SU-DHL-6 (cell line): ENCODE results near the gene DPAGT1.

Experiments
- H2AFZ ChIP-seq: fragments of 200-600 bp; sonication (generic); 2 replicates; pipeline ENCODE4 v1.6.1; 2014; ENCODE audit warnings: low read depth, mild to moderate bottlenecking, moderate library complexity, mixed read lengths, antibody characterized with exemption, low read length; ENCODE audit not compliant: severe bottlenecking
- H3F3A ChIP-seq: fragments of 200-600 bp; shearing (Covaris generic); 2 replicates; pipeline ENCODE4 v1.6.0; 2016; ENCODE audit warnings: antibody characterized with exemption, mild to moderate bottlenecking; ENCODE audit not compliant: insufficient read depth
- H3K27ac ChIP-seq: fragments of 200-600 bp; sonication (generic); 2 replicates; pipeline ENCODE4 v1.5.1; 2016; ENCODE audit warnings: low read depth, mild to moderate bottlenecking, low read length, moderate library complexity, mixed read lengths
- H3K27me3 ChIP-seq: fragments of 200-600 bp; sonication (generic), shearing (Covaris generic); 2 replicates; pipeline ENCODE4 v1.6.0; 2014; ENCODE audit warnings: mild to moderate bottlenecking, low read length
- H3K36me3 ChIP-seq: fragments of 200-600 bp; sonication (generic); 2 replicates; pipeline ENCODE4 v1.6.1; 2014; ENCODE audit warnings: mild to moderate bottlenecking, low read length, mixed read lengths
- H3K4me2 ChIP-seq: fragments of 300-600, 200-600 bp; shearing (Covaris generic), sonication (generic); 2 replicates; pipeline ENCODE4 v1.6.0; 2014; ENCODE audit warnings: low read length, low read depth, mild to moderate bottlenecking; ENCODE audit not compliant: poor library complexity, severe bottlenecking
- H3K4me3 ChIP-seq: fragments of 200-600 bp; sonication (generic); 2 replicates; pipeline ENCODE4 v1.5.1; 2014; ENCODE audit warnings: antibody characterized with exemption, low read length, mild to moderate bottlenecking, mixed read lengths; ENCODE audit not compliant: insufficient read depth, poor library complexity, severe bottlenecking
- H3K79me2 ChIP-seq: fragments of 200-600 bp; sonication (generic); 2 replicates; pipeline ENCODE4 v1.6.1; 2014; ENCODE audit warnings: mild to moderate bottlenecking, low read length, moderate library complexity; ENCODE audit not compliant: insufficient read depth
- H3K9ac ChIP-seq: fragments of 200-600 bp; sonication (generic); 2 replicates; pipeline ENCODE4 v1.7.0; 2014; ENCODE audit warnings: mild to moderate bottlenecking, low read length
- H3K9me2 ChIP-seq: fragments of 200-600 bp; sonication (generic); replicated peaks from 2 replicates; pipeline ENCODE4 v1.6.1; 2014; ENCODE audit warnings: low read length; ENCODE audit not compliant: insufficient read depth
- H3K9me3 ChIP-seq: fragments of 200-600 bp; sonication (generic); 2 replicates; pipeline ENCODE4 v1.6.1; 2014; ENCODE audit warnings: low read length, mixed read lengths; ENCODE audit not compliant: insufficient read depth
- H4K20me1 ChIP-seq: fragments of 200-600 bp; sonication (generic); 2 replicates; pipeline ENCODE4 v1.6.1; 2014; ENCODE audit warnings: low read depth, mild to moderate bottlenecking, antibody characterized with exemption, low read length, moderate library complexity, mixed read lengths
- CTCF ChIP-seq: fragments of 200-600 bp; sonication (generic); IDR thresholded peaks from one replicate; pipeline ENCODE4 v1.5.1; 2017; ENCODE audit warnings: antibody characterized with exemption, mild to moderate bottlenecking, low read length, moderate library complexity; ENCODE audit not compliant: insufficient read depth, poor library complexity, severe bottlenecking
- EZH2phosphoT487 ChIP-seq: fragments of 200-600 bp; sonication (generic), shearing (Covaris generic); conservative IDR thresholded peaks from 2 replicates; pipeline ENCODE4 v1.6.1; 2018; ENCODE audit warnings: mild to moderate bottlenecking, antibody characterized with exemption, low read length, moderate library complexity, mixed read lengths

Gene DPAGT1

GRCh38 chr11:119089319-119089718 lies 12.3 kb downstream of the DPAGT1 start:
- TF ChIP-seq EZH2phosphoT487 (no peak), CTCF (no peak)
- Histone ChIP-seq H3K4me3 (no peak overlapping the region), H3K79me2 (peaks cover 25% of the 10 kb centered on the region)

GRCh38 chr11:119088406-119088805 lies 13.2 kb downstream of the DPAGT1 start:
- Histone ChIP-seq H3K4me2 (no peak overlapping the region), H2AFZ (no peak overlapping the region), H4K20me1 (no peaks in the 10 kb centered on the region), H3K27ac (no peak overlapping the region), H3K9ac (no peak overlapping the region), H3K27me3 (no peaks in the 10 kb centered on the region), H3K79me2 (peaks cover 16% of the 10 kb centered on the region), H3K36me3 (peaks cover 6% of the 10 kb centered on the region; the same call in 1 of the 2 replicates), H3K9me2 (no peaks in the 10 kb centered on the region), H3K4me3 (no peak overlapping the region), H3F3A (peaks cover 39% of the 10 kb centered on the region), H3K9me3 (no peaks in the 10 kb centered on the region)
- TF ChIP-seq EZH2phosphoT487: no peak
- TF ChIP-seq CTCF: no peak

More at GRCh38 chr11:119089319-119089718, 12.3 kb downstream of the DPAGT1 start:
- Histone ChIP-seq H3K9ac (no peak overlapping the region), H3F3A (peaks cover 48% of the 10 kb centered on the region), H3K27me3 (no peaks in the 10 kb centered on the region), H2AFZ (no peak overlapping the region), H3K36me3 (peaks cover 15% of the 10 kb centered on the region), H3K9me3 (no peaks in the 10 kb centered on the region), H3K4me2 (no peak overlapping the region), H3K27ac (no peak overlapping the region), H3K9me2 (no peaks in the 10 kb centered on the region), H4K20me1 (peaks cover 4% of the 10 kb centered on the region; the same call in 1 of the 2 replicates)

- H2AFZ ChIP-seq: no peak overlapping the region
- H4K20me1 ChIP-seq: no peaks in the 10 kb centered on the region
- no peak overlapping the region for H3K4me3 ChIP-seq
- H3K27me3 ChIP-seq: no peaks in the 10 kb centered on the region
- peaks cover 11% of the 10 kb centered on the region for H3K79me2 ChIP-seq
- H3K9me2 ChIP-seq: no peaks in the 10 kb centered on the region
- H3K36me3 ChIP-seq: no peaks in the 10 kb centered on the region
- no peaks in the 10 kb centered on the region for H3K9me3 ChIP-seq
- H3K27ac ChIP-seq: no peak overlapping the region
- H3F3A ChIP-seq: peaks cover 36% of the 10 kb centered on the region
- no peak overlapping the region for H3K9ac ChIP-seq
- H3K4me2 ChIP-seq: no peak overlapping the region
- TF ChIP-seq CTCF: no peak
- TF ChIP-seq EZH2phosphoT487: no peak
Measured at GRCh38 chr11:119087747-119088241, 13.9 kb downstream of the DPAGT1 start.
